Measurements from ENCODE around the gene ATXN7L1.
A peak's percentile ranks its signal among the peaks of the same experiment; 100 is the strongest.

ATXN7L1 gene

DNA sequence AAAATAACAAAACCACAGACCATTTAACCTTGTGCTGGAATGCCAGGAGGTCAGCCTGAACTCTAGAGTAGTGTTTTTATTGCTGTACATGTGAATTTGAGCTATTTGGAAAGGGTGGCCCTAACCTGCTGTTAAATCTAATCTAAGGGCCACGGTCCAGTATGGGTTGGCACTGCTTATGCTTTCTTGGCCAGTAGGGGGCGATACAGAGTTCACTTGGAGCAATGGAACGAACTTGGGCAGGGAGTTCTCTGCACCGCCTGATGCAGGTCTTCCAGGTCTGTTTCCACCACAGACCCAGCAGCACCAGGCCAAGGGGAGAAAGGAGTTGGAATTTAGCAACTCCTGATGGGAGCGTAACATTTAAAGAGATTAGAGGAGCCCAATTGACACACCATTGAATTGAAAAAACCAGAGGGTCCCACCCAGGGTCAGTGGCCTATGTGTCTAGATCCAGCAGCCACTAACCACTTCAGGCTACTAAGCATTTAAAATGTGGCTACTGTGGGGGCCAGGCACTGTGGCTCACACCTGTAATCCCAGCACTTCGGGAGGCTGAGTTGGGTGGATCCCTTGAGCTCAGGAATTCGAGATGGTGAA is 219.4 kb downstream of the ATXN7L1 start:
- H3K4me3 ChIP-seq (replicated peaks; ENCODE audit: low read depth, low read length), result no peak overlapping the region
- TF ChIP-seq, protein P1, sequence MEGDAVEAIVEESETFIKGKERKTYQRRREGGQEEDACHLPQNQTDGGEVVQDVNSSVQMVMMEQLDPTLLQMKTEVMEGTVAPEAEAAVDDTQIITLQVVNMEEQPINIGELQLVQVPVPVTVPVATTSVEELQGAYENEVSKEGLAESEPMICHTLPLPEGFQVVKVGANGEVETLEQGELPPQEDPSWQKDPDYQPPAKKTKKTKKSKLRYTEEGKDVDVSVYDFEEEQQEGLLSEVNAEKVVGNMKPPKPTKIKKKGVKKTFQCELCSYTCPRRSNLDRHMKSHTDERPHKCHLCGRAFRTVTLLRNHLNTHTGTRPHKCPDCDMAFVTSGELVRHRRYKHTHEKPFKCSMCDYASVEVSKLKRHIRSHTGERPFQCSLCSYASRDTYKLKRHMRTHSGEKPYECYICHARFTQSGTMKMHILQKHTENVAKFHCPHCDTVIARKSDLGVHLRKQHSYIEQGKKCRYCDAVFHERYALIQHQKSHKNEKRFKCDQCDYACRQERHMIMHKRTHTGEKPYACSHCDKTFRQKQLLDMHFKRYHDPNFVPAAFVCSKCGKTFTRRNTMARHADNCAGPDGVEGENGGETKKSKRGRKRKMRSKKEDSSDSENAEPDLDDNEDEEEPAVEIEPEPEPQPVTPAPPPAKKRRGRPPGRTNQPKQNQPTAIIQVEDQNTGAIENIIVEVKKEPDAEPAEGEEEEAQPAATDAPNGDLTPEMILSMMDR (IDR thresholded peaks at IDR 0.05; ENCODE audit: low read depth, low read length, missing control alignments), result peak; percentile 83
- DNase-seq (ENCODE audit: extremely low read depth, low read depth), result no peak

DNA sequence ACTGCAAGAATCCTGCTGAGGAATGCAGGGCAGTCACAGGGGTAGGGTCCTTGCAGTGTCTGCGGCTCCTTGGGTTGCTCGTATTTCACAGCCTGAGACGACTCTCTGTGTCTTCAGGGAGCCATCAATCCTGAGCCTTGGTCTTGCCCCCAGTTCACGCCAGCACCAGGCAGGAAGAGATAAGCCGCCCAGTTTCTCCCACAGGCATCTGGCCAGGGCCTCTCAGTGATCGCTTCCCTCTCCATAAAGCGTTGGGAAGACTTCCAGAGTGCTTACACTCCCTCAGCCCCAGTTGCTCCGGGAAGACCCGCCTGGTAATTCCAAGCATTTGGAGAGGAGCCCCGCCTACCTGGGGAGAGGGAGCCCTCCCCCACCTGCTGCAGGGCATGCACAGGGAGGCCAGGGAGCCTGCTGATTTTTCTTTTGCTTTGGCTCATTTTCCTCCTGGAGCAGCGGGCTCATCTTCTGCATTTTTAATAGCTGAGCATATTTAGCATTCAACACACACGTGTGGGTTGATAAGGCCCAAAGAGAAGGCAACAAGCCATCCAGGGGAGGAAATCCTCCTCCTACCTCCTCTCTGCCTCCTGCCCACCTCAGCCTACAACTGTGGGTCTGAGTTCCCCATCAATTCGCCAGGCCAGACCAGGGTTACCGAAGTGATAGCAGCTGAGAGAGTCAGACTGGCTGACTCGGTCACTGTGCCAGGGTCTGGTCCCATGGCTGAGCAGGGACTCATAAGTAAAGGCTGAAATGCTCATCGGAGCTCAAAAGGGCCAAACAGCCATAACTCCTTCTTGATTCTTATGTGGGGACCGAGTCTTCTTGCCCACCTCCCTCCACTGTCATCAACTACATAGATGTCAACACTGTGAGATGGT is 220.7 kb downstream of the ATXN7L1 start:
- TF ChIP-seq, protein P1 (IDR thresholded peaks at IDR 0.05; ENCODE audit: low read depth, low read length, missing control alignments), result no peak
- H3K4me3 ChIP-seq (replicated peaks; ENCODE audit: low read depth, low read length), result no peak overlapping the region
- DNase-seq (ENCODE audit: extremely low read depth, low read depth), result no peak

DNA sequence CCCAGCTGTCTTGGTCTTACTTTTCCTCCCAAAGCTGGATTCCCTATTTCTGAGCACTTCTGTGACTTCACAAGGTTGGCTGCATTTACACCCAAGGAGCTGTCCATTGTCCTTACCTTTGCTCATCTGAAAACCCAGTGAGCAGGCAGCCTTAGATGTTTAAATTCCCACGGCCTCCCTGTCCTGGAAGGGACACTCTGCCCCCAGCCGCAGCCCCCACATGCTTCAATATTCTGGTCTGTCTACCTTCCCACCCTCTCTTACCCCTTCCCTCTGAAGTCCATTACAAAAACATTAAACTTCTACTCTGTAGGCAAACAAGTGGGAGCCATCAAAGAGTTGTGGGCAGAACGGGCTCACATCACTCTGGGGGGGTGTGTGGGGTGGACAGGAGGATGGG is 221.3 kb downstream of the ATXN7L1 start:
- H3K4me3 ChIP-seq (replicated peaks; ENCODE audit: low read depth, low read length), result no peak overlapping the region
- TF ChIP-seq, protein P1 (IDR thresholded peaks at IDR 0.05; ENCODE audit: low read depth, low read length, missing control alignments), result no peak
- DNase-seq (ENCODE audit: extremely low read depth, low read depth), result no peak

DNA sequence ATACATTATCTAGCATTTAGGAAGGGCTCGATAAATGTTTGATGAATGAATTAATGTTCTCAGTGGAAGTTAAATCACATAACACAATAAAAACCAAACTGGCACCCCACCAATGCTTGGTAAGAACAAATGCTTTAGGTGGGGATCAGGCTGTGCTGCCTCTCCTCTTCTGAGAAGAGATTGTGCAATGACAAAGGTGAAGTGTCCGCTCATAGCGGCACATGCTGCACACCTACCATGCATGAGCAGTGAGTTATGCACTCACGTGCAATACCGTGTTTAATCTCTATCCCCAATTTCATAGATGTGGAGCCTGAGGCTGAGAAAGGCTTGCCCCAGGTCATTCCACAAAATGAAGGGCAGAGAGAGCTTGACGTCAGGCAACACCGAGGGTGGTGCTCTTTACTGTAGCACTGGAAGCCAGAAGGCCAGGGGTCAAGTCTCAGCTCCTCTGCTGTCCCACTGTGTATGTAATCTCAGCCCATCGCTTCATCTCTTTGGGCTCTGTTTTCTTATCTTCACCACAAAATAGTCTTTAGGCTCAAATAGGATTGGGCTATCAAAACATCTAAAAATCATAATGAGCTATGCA is 222.2 kb downstream of the ATXN7L1 start:
- DNase-seq (ENCODE audit: extremely low read depth, low read depth), result no peak
- TF ChIP-seq, protein P1 (IDR thresholded peaks at IDR 0.05; ENCODE audit: low read depth, low read length, missing control alignments), result no peak

DNA sequence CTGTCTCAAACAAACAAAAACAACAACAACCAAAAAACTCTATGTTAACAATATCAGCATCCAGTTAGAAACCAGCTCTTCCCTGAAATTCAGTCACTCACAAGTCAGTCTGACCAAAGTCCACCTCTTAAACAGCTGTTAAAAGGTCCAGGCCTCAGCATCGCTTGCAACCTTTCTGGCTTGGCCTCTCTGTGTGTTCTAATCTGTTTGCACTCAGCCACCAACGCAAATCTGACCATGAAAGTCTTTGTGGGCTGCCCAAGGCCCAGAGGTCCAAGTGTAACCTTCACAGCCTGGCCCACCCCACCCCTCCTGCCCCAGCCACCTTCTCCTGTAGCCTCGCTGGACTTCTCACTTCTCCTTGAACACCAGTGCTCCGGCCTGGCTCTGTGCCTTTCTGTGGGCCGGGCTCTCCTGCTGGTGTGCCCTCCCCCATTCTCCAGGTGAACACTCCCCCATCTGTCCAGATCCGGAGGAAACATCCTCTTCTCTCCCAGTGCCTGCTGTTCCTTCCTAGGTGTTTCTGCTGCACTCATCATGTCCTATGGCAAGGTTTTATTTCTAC is 222.9 kb downstream of the ATXN7L1 start:
- no peak for DNase-seq (ENCODE audit: extremely low read depth, low read depth)
- TF ChIP-seq, protein P1 (IDR thresholded peaks at IDR 0.05; ENCODE audit: low read depth, low read length, missing control alignments), result no peak

More for the DNA sequence above, 222.2 kb downstream of the ATXN7L1 start:
- no peak overlapping the region for H3K4me3 ChIP-seq (replicated peaks; ENCODE audit: low read depth, low read length)

DNA sequence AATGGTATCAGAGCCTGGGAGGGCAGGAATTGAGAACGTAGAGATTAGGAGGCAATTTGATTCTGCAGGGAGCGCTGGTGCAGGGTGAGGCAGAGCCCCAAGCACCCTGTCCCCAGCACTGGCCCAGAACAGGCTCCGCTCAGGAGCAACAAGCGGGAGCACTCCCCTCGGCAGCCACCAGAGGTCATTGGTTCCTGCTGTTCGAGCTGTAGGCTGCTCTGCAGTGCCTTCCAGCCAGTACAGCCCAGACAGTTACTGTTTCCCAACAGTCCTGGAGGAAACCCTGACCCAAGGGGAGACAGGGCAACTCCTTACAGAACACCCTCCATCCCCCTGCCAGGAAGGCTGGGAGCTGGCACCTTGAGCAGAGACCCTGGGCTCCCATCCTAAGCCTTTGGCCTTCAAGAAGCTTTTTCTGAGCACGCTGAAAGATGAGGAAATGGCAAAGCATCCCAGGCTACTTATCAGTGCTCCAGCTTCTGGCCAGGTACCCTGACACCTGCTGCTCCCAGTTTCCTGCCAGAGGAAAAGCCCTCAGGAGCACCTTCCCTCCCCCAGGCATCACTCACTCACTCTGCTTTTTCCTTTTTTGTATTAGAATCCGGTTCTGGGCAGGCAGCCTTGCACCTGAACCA is 223.9 kb downstream of the ATXN7L1 start:
- peak; percentile 35 for DNase-seq (ENCODE audit: extremely low read depth, low read depth)
- TF ChIP-seq, protein P1 (IDR thresholded peaks at IDR 0.05; ENCODE audit: low read depth, low read length, missing control alignments), result peak; percentile 90
- no peak overlapping the region for H3K4me3 ChIP-seq (replicated peaks; ENCODE audit: low read depth, low read length)

More for the DNA sequence above, 222.9 kb downstream of the ATXN7L1 start:
- H3K4me3 ChIP-seq (replicated peaks; ENCODE audit: low read depth, low read length), result no peak overlapping the region

Data from HFF-Myc (cell line).